A549 (cell line): ENCODE measurements around the gene OR5B2.

Experiments
- BHLHE40 ChIP-seq: IDR thresholded peaks from 2 replicates; pipeline ENCODE4 v1.6.1; 2012; ENCODE audit warnings: low read depth, low read length, inconsistent platforms
- CEBPB ChIP-seq, 2 experiments: fragments of >200 bp in 1 of 2; sonication (Bioruptor Twin) in 1 of 2; formaldehyde crosslinking in 1 of 2; IDR thresholded peaks; 2 replicates each; pipeline ENCODE4 v1.6.1; 2012 to 2016
- EP300 ChIP-seq, 2 experiments: fragments of >200 bp; sonication (Bioruptor Twin); formaldehyde crosslinking; IDR thresholded peaks; 2 replicates in 1 of 2; 3 replicates in 1 of 2; pipeline ENCODE4 v1.6.1; 2016 to 2017
- JUNB ChIP-seq: fragments of >200 bp; sonication (Bioruptor Twin); formaldehyde crosslinking; IDR thresholded peaks from 2 replicates; pipeline ENCODE4 v1.6.1; 2016
- MAZ ChIP-seq: fragments of 150-350 bp; IDR thresholded peaks from 2 replicates; pipeline ENCODE4 v1.6.1; 2014; ENCODE audit warnings: antibody characterized with exemption, low read depth, low read length, borderline replicate concordance
- NFE2L2 ChIP-seq: fragments of 150-350 bp; conservative IDR thresholded peaks from 2 replicates; pipeline ENCODE4 v1.6.1; 2014; ENCODE audit warnings: low read length
- RAD21 ChIP-seq, 2 experiments: fragments of >200 bp in 1 of 2; sonication (Bioruptor Twin) in 1 of 2; formaldehyde crosslinking in 1 of 2; IDR thresholded peaks in 1 of 2; conservative IDR thresholded peaks in 1 of 2; 2 replicates in 1 of 2; 3 replicates in 1 of 2; pipeline ENCODE4 v1.6.1; 2012 to 2018; ENCODE audit warnings: inconsistent platforms in 1 of 2
- RFX5 ChIP-seq: fragments of 450-650 bp; IDR thresholded peaks from 2 replicates; pipeline ENCODE4 v1.7.1; 2014; ENCODE audit warnings: antibody characterized with exemption, mild to moderate bottlenecking, moderate library complexity
- ZC3H11A ChIP-seq: fragments of 450-650 bp; IDR thresholded peaks from 2 replicates; pipeline ENCODE4 v1.6.1; 2014; ENCODE audit warnings: antibody characterized with exemption, mild to moderate bottlenecking
- ZFP36 ChIP-seq: fragments of 450-650 bp; IDR thresholded peaks from 2 replicates; pipeline ENCODE4 v1.6.1; 2014; ENCODE audit warnings: borderline replicate concordance; ENCODE audit not compliant: partially characterized antibody
- TF ChIP-seq, protein P1 (sequence below): fragments of >200 bp; sonication (Bioruptor Twin); formaldehyde crosslinking; IDR thresholded peaks from 3 replicates; pipeline ENCODE4 v1.5.1; 2016

DNA sequence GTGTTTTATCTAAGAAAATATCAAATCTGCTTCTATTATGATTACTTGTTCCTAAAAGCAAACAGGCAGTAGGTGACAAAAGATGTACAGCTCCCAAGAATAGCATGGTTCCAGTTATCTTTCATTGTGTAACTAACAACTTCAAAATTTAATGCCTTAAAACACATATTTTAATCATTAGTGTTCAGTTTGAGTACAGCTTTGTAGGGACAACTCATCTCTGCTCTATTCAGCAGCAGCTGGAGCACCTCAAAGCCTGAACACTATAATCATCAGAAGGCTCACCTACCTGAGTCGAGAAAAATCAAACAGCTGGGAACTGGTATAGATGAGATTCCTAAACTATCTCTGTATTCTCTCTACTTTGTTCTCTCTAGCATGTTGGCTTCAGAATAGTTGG is 38.4 kb upstream of the OR5B2 start:
- TF ChIP-seq, protein P1, sequence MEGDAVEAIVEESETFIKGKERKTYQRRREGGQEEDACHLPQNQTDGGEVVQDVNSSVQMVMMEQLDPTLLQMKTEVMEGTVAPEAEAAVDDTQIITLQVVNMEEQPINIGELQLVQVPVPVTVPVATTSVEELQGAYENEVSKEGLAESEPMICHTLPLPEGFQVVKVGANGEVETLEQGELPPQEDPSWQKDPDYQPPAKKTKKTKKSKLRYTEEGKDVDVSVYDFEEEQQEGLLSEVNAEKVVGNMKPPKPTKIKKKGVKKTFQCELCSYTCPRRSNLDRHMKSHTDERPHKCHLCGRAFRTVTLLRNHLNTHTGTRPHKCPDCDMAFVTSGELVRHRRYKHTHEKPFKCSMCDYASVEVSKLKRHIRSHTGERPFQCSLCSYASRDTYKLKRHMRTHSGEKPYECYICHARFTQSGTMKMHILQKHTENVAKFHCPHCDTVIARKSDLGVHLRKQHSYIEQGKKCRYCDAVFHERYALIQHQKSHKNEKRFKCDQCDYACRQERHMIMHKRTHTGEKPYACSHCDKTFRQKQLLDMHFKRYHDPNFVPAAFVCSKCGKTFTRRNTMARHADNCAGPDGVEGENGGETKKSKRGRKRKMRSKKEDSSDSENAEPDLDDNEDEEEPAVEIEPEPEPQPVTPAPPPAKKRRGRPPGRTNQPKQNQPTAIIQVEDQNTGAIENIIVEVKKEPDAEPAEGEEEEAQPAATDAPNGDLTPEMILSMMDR, result no peak
- no peak for TF ChIP-seq EP300 (IDR thresholded peaks at IDR 0.05)
- no peak for TF ChIP-seq BHLHE40
- TF ChIP-seq CEBPB (IDR thresholded peaks at IDR 0.05), result no peak
- TF ChIP-seq ZFP36, result no peak
- TF ChIP-seq MAZ, result no peak
- TF ChIP-seq ZC3H11A, result no peak
- TF ChIP-seq NFE2L2, result no peak
- no peak for TF ChIP-seq JUNB
- no peak for TF ChIP-seq RAD21 (conservative IDR thresholded peaks at IDR 0.05 in 1 of 2, IDR thresholded peaks at IDR 0.05 in 1 of 2)
- no peak for TF ChIP-seq RFX5
